ENCODE measurements around the gene LAMTOR4.

Gene LAMTOR4

GRCh38 chr7:100101016-100101862 lies 47.5 kb upstream of the LAMTOR4 start, which contains the start of the genes AP4M1 and MCM7:
Gene AP4M1 (plus strand): TSS chr7:100101643. CDS start chr7:100101715, 72 bp downstream.
Gene MCM7 (minus strand): TSS chr7:100101397. CDS start chr7:100101294, 103 bp downstream.
- Histone ChIP-seq H3K27ac (replicated peaks; ENCODE audit: low read length) (peak within 1 kb of the TSS; percentile 94), H2AK5ac (ENCODE audit: low read depth, low read length) (peak within 1 kb of the TSS; percentile 88), H3K23ac (ENCODE audit: low read depth, low read length, poor library complexity) (peak within 1 kb of the TSS; percentile 86), H3K4me1 (ENCODE audit: control insufficient read depth in 2 of 2, insufficient read depth in 1 of 2, low read depth in 1 of 2, low read length in 2 of 2) (peaks cover 10 to 20% of the 10 kb centered on the region in 2 donors), H2BK120ac (ENCODE audit: low read depth, low read length) (peak within 1 kb of the TSS; percentile 92), H3K4me3 (ENCODE audit: low read length in 2 of 2) (peak within 1 kb of the TSS; percentile 99), H3K9me3 (replicated peaks in 1 of 2; ENCODE audit: control insufficient read depth in 2 of 2, insufficient read depth in 1 of 2, low read depth in 1 of 2, low read length in 2 of 2) (no peaks in the 10 kb centered on the region), H2AFZ (ENCODE audit: low read length) (peak within 1 kb of the TSS; percentile 88), H3K9ac (ENCODE audit: low read depth, low read length, poor library complexity) (peak within 1 kb of the TSS; percentile 99), H3K36me3 (replicated peaks in 1 of 2; ENCODE audit: control insufficient read depth in 2 of 2, insufficient read depth in 2 of 2, low read length in 2 of 2) (peaks cover 39 to 69% of the 10 kb centered on the region in 2 donors), H3K79me1 (ENCODE audit: low read depth, low read length) (peaks cover 8% of the 10 kb centered on the region), H4K8ac (ENCODE audit: low read depth, low read length) (no peak within 1 kb of the TSS), H2BK5ac (ENCODE audit: low read length) (peak within 1 kb of the TSS; percentile 94), H4K91ac (ENCODE audit: low read depth, low read length, poor library complexity) (peak within 1 kb of the TSS; percentile 99), H2BK15ac (ENCODE audit: low read length) (no peak within 1 kb of the TSS), H3K18ac (ENCODE audit: low read length) (peak within 1 kb of the TSS; percentile 99), H2BK12ac (ENCODE audit: low read length) (no peak within 1 kb of the TSS), H3K27me3 (ENCODE audit: control insufficient read depth in 3 of 3, insufficient read depth in 3 of 3, low read depth in 1 of 3, low read length in 3 of 3) (no peaks in the 10 kb centered on the region), H3K4me2 (ENCODE audit: insufficient read depth, low read length, poor library complexity, severe bottlenecking) (peak within 1 kb of the TSS; percentile 69), H3K4ac (ENCODE audit: low read length) (peak within 1 kb of the TSS; percentile 80), H3K14ac (ENCODE audit: low read length) (peak within 1 kb of the TSS; percentile 99)
- no CpG with 5 or more reads among the region's 80 CpGs for WGBS, 2 donors (ENCODE audit: extremely low coverage in 2 of 2, insufficient read length in 2 of 2, insufficient replicate concordance in 1 of 2)
- DNase-seq (ENCODE audit: low spot score) = peak; percentile 99

- WGBS, 2 donors (ENCODE audit: extremely low coverage in 2 of 2, insufficient read length in 2 of 2, insufficient replicate concordance in 1 of 2) = no CpG with 5 or more reads among the region's 17 CpGs
- Histone ChIP-seq H3K4me3 (ENCODE audit: low read length in 2 of 2) (peak overlapping the region in 1 of 2 donors; percentile 99), H2BK120ac (ENCODE audit: low read depth, low read length) (peak overlapping the region; percentile 38), H3K36me3 (replicated peaks in 1 of 2; ENCODE audit: control insufficient read depth in 2 of 2, insufficient read depth in 2 of 2, low read length in 2 of 2) (peaks cover 43 to 69% of the 10 kb centered on the region in 2 donors), H4K91ac (ENCODE audit: low read depth, low read length, poor library complexity) (no peak overlapping the region), H2AFZ (ENCODE audit: low read length) (no peak overlapping the region), H3K4me2 (ENCODE audit: insufficient read depth, low read length, poor library complexity, severe bottlenecking) (no peak overlapping the region), H3K4me1 (ENCODE audit: control insufficient read depth in 2 of 2, insufficient read depth in 1 of 2, low read depth in 1 of 2, low read length in 2 of 2) (peaks cover 10 to 20% of the 10 kb centered on the region in 2 donors), H2BK12ac (ENCODE audit: low read length) (no peak overlapping the region), H3K23ac (ENCODE audit: low read depth, low read length, poor library complexity) (no peak overlapping the region), H2BK5ac (ENCODE audit: low read length) (no peak overlapping the region), H3K14ac (ENCODE audit: low read length) (no peak overlapping the region), H3K27ac (replicated peaks; ENCODE audit: low read length) (no peak overlapping the region), H3K9ac (ENCODE audit: low read depth, low read length, poor library complexity) (no peak overlapping the region), H3K79me1 (ENCODE audit: low read depth, low read length) (peaks cover 5% of the 10 kb centered on the region), H2AK5ac (ENCODE audit: low read depth, low read length) (peak overlapping the region; percentile 20), H4K8ac (ENCODE audit: low read depth, low read length) (no peak overlapping the region), H3K27me3 (ENCODE audit: control insufficient read depth in 3 of 3, insufficient read depth in 3 of 3, low read depth in 1 of 3, low read length in 3 of 3) (no peaks in the 10 kb centered on the region), H3K9me3 (replicated peaks in 1 of 2; ENCODE audit: control insufficient read depth in 2 of 2, insufficient read depth in 1 of 2, low read depth in 1 of 2, low read length in 2 of 2) (no peaks in the 10 kb centered on the region), H2BK15ac (ENCODE audit: low read length) (no peak overlapping the region), H3K18ac (ENCODE audit: low read length) (no peak overlapping the region), H3K4ac (ENCODE audit: low read length) (no peak overlapping the region)
- no peak for DNase-seq (ENCODE audit: low spot score)
Measured at GRCh38 chr7:100102950-100103840, 45.5 kb upstream of the LAMTOR4 start.

DNA sequence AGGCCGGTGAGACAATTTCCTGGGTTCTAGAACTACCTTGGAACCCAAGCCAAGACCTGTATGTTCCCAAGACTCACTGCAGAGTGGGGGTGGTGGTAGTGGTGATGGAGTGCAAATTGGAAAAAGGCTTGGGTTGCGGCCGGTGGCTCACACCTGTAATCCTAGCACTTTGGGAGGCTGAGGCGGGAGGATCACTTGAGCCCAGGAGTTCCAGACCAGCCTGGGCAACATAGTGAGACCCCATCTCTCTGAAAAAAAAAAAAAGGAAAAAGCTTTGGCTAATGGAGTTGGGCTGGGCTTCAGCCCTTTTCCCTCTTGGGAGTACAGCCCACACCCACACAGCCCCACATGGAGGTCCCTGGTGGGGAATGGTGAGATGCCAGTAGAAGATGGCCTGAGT lies 43.2 kb upstream of the LAMTOR4 start:
- no peaks in the 10 kb centered on the region for H3K27me3 ChIP-seq (ENCODE audit: control insufficient read depth in 3 of 3, insufficient read depth in 3 of 3, low read depth in 1 of 3, low read length in 3 of 3)
- no peak overlapping the region for H2BK15ac ChIP-seq (ENCODE audit: low read length)
- H3K4me1 ChIP-seq (ENCODE audit: control insufficient read depth in 2 of 2, insufficient read depth in 1 of 2, low read depth in 1 of 2, low read length in 2 of 2) = peaks cover 4 to 11% of the 10 kb centered on the region in 2 donors
- no peak overlapping the region for H4K8ac ChIP-seq (ENCODE audit: low read depth, low read length)
- H3K14ac ChIP-seq (ENCODE audit: low read length) = no peak overlapping the region
- H2BK5ac ChIP-seq (ENCODE audit: low read length) = no peak overlapping the region
- H2BK120ac ChIP-seq (ENCODE audit: low read depth, low read length) = no peak overlapping the region
- H3K18ac ChIP-seq (ENCODE audit: low read length) = no peak overlapping the region
- H3K23ac ChIP-seq (ENCODE audit: low read depth, low read length, poor library complexity) = no peak overlapping the region
- H3K4me2 ChIP-seq (ENCODE audit: insufficient read depth, low read length, poor library complexity, severe bottlenecking) = no peak overlapping the region
- no peak overlapping the region for H2BK12ac ChIP-seq (ENCODE audit: low read length)
- H3K9me3 ChIP-seq (replicated peaks in 1 of 2; ENCODE audit: control insufficient read depth in 2 of 2, insufficient read depth in 1 of 2, low read depth in 1 of 2, low read length in 2 of 2) = no peaks in the 10 kb centered on the region
- H4K91ac ChIP-seq (ENCODE audit: low read depth, low read length, poor library complexity) = no peak overlapping the region
- no peak for DNase-seq (ENCODE audit: low spot score)
- peaks cover 37 to 69% of the 10 kb centered on the region in 2 donors for H3K36me3 ChIP-seq (replicated peaks in 1 of 2; ENCODE audit: control insufficient read depth in 2 of 2, insufficient read depth in 2 of 2, low read length in 2 of 2)
- H3K27ac ChIP-seq (replicated peaks; ENCODE audit: low read length) = no peak overlapping the region
- no peak overlapping the region for H3K4me3 ChIP-seq (ENCODE audit: low read length in 2 of 2)
- H3K79me1 ChIP-seq (ENCODE audit: low read depth, low read length) = no peaks in the 10 kb centered on the region
- no peak overlapping the region for H2AFZ ChIP-seq (ENCODE audit: low read length)
- no peak overlapping the region for H2AK5ac ChIP-seq (ENCODE audit: low read depth, low read length)
- no peak overlapping the region for H3K4ac ChIP-seq (ENCODE audit: low read length)
- WGBS, 2 donors (ENCODE audit: extremely low coverage in 2 of 2, insufficient read length in 2 of 2, insufficient replicate concordance in 1 of 2) = no CpG with 5 or more reads among the region's 4 CpGs
- no peak overlapping the region for H3K9ac ChIP-seq (ENCODE audit: low read depth, low read length, poor library complexity)

Measured in neuronal stem cell (in vitro differentiated cells).